GM21447 (cell line): Measurements from ENCODE around the gene RAP1GDS1.
A peak's percentile ranks its signal among the peaks of the same experiment; 100 is the strongest.
"Not testable (repeated sequence)": the region's sequence is repeated elsewhere in the genome, so short reads cannot be mapped to it uniquely, and the experiment has no call there.

Experiments used
- ATAC-seq: cut with Tn5 transposase; IDR thresholded peaks from one replicate; pipeline ENCODE4 v1.9.1; 2021; ENCODE audit not compliant: unreplicated experiment

Gene RAP1GDS1

GRCh38 chr4:98285676-98286075 is 24.5 kb downstream of the RAP1GDS1 start:
- ATAC-seq: no peak

- ATAC-seq: no peak
Observed at GRCh38 chr4:98287328-98287727, 26.1 kb downstream of the RAP1GDS1 start.

- ATAC-seq: peak; percentile 42
Observed at GRCh38 chr4:98288671-98289070, 27.5 kb downstream of the RAP1GDS1 start.

- ATAC-seq: peak; percentile 81
Observed at GRCh38 chr4:98289375-98289774, 28.2 kb downstream of the RAP1GDS1 start.

GRCh38 chr4:98290511-98290910 is 29.3 kb downstream of the RAP1GDS1 start:
- no peak for ATAC-seq

GRCh38 chr4:98293104-98293887 is 32.1 kb downstream of the RAP1GDS1 start:
- no peak for ATAC-seq

GRCh38 chr4:98298022-98298421 is 36.8 kb downstream of the RAP1GDS1 start:
- no peak for ATAC-seq

- ATAC-seq: no peak
Observed at GRCh38 chr4:98300706-98301105, 39.5 kb downstream of the RAP1GDS1 start.

GRCh38 chr4:98305576-98305975 is 44.4 kb downstream of the RAP1GDS1 start:
- ATAC-seq: no peak

GRCh38 chr4:98310867-98311266 is 49.7 kb downstream of the RAP1GDS1 start:
- no peak for ATAC-seq

GRCh38 chr4:98311656-98312055 is 50.5 kb downstream of the RAP1GDS1 start:
- no peak for ATAC-seq

GRCh38 chr4:98314791-98315565 is 53.8 kb downstream of the RAP1GDS1 start:
- ATAC-seq: no peak

GRCh38 chr4:98318521-98318920 is 57.3 kb downstream of the RAP1GDS1 start:
- no peak for ATAC-seq

- ATAC-seq: no peak
Observed at GRCh38 chr4:98319021-98319420, 57.8 kb downstream of the RAP1GDS1 start.

- no peak for ATAC-seq
Observed at GRCh38 chr4:98326168-98326567, 65.0 kb downstream of the RAP1GDS1 start.

- ATAC-seq: no peak
Observed at GRCh38 chr4:98327694-98328093, 66.5 kb downstream of the RAP1GDS1 start.

- not testable (repeated sequence) for ATAC-seq
Observed at GRCh38 chr4:98329879-98330640, 68.9 kb downstream of the RAP1GDS1 start.

- ATAC-seq: no peak
Observed at GRCh38 chr4:98332017-98332416, 70.8 kb downstream of the RAP1GDS1 start.

GRCh38 chr4:98334461-98334860 is 73.3 kb downstream of the RAP1GDS1 start:
- ATAC-seq: no peak

- no peak for ATAC-seq
Observed at GRCh38 chr4:98338761-98339438, 77.7 kb downstream of the RAP1GDS1 start.

GRCh38 chr4:98341309-98341708 is 80.1 kb downstream of the RAP1GDS1 start:
- no peak for ATAC-seq
